H7 (cell line): ENCODE measurements around the gene CLDN22. TPM values are rescaled to one million over a fixed set of nuclear protein-coding genes. Genes with fewer than 3 reads are reported as not detected.

Experiments used
- DNase-seq: peaks from one replicate; pipeline ENCODE4 v3.0.0; 2012
- H3K27me3 ChIP-seq: 2 replicates; pipeline ENCODE4 v1.6.0; 2011; ENCODE audit warnings: mild to moderate bottlenecking, low read length; ENCODE audit not compliant: control insufficient read depth, insufficient read depth
- H3K36me3 ChIP-seq: replicated peaks from 2 replicates; pipeline ENCODE4 v1.5.1; 2011; ENCODE audit warnings: low read length; ENCODE audit not compliant: control insufficient read depth, insufficient read depth
- H3K4me3 ChIP-seq: 2 replicates; pipeline ENCODE4 v1.5.1; 2011; ENCODE audit warnings: low read depth, mild to moderate bottlenecking, control low read depth, low read length, moderate library complexity; ENCODE audit not compliant: insufficient read depth
- total RNA-seq: library from RNA; depleted of rRNA; stranded (reverse); fragments of >200 nt; shearing (Covaris generic); gene quantifications from 2 replicates; pipeline ENCODE4 v1.2.3, GENCODE V29; 2014

The CLDN22 gene
- total RNA-seq, 1 experiment from 2014 or later, result not detected

DNA sequence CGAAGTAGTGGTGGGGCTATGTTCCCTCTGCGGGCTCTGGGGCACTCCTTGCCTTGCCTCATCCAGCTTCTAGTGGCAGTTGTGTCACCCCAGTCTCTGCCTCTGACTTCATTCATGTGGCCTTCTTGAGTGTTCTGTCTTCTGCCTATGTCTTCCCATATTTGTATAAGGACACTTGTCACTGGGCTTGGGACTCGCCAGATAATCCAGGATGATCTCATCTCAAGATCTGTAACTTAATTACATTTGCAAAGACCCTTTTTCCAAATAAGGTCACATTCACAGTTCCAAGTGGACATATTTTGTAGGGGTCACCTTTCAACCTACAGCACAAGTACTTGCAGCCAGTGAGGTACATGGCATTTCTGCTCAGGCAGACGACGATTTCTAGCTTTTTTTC lies 32.5 kb upstream of the CLDN22 start:
- no peaks in the 10 kb centered on the region for H3K36me3 ChIP-seq
- DNase-seq, result no peak
- no peak overlapping the region for H3K4me3 ChIP-seq
- no peaks in the 10 kb centered on the region for H3K27me3 ChIP-seq

DNA sequence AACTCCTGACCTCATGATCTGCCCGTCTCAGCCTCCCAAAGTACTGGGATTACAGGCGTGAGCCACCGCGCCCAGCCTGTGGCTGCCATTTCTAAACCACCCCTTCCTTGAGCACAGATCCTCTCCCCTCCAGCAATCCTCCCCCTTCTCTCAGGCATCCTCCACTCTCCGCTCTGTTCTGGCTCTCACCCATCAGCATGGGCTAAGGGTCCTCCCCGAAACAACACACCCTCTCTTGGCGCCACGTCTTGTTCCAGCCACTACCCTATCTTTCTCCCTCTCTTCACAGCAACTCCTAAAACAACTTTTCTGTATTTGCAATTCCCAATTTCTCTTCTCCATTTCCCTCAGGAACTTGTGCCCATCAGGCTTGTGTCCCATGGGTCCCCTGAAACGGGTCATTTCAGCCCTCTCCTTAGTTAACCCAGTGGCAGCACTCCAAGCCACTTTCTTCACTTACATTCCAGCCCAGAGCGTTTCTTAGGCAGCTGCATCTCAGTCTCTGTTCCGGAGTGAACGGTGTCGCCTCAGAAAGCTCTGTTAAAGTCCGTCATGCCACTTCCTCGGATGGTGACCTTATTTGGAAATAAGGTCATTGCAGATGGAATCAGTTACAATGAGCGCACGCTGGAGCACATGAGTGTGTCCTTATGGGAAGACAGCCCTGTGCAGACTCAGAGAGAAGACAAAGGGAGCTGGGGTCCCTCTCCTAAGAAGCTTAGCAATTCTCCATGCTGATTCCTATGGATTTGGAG lies 30.4 kb upstream of the CLDN22 start:
- DNase-seq, result no peak
- Histone ChIP-seq H3K36me3 (no peaks in the 10 kb centered on the region), H3K27me3 (no peaks in the 10 kb centered on the region)

DNA sequence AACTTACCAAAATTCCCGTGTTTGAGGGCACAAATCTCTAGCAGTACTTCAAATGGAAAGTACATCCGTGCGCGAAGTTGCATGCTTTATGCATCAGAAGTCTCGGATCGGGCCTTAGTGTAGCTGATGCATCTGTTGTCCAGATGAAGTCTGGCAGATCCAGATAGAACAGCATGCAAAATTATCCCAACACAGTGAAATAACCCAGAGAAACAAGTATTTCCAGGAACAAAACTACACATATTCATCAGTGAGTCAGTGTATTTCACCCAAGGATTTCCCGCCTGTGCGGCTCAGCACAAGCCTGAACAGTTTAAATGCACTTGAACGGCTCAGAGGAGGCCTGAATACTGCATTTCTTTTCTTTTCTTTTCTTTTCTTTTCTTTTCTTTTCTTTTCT lies 29.6 kb upstream of the CLDN22 start:
- H3K27me3 ChIP-seq, result no peaks in the 10 kb centered on the region
- no peaks in the 10 kb centered on the region for H3K36me3 ChIP-seq
- H3K4me3 ChIP-seq, result no peak overlapping the region
- no peak for DNase-seq

More for the DNA sequence above, 30.4 kb upstream of the CLDN22 start:
- H3K4me3 ChIP-seq, result no peak overlapping the region

DNA sequence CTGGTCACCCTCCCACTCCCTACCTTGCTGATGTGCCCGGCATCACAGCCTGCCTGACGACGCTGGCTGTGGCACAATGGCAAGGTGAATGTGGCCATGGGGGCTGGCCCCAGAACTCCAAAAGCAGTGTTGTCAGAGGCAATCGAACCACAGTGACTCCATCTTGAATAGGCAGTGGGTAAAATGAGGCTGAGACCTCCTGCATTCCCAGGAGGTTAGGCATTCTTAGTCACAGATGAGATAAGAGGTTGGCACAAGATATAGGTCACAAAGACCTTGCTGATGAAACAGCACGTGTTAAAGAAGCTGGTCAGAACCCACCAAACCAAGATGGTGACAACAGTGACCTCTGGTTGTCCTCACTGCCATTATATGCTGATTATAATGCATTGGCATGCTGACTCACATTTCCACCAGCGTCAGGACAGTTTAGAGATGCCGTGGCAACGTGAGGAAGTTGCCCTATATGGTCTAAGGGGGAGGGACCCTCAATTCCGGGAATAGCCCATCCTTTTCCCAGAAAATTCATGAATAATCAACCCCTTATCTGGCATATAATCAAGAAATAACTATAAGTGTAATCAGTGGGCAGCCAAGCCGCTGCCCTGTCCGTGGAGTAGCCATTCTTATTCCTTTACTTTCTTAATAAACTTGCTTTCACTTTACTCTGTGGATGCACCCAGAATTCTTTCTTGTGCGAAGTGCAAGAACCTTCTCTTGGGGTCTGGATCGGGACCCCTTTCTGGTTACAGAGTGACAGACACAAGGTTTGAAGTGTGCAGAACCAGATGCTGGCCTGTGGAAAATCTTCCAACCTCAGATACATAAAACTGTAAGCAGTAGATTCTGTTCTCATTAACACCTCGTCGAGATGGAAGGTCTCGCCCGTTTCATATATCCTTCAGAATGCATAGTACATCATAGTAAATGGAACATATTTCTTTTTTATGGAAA lies 28.9 kb upstream of the CLDN22 start:
- no peaks in the 10 kb centered on the region for H3K27me3 ChIP-seq
- DNase-seq, result no peak
- no peak overlapping the region for H3K4me3 ChIP-seq
- no peaks in the 10 kb centered on the region for H3K36me3 ChIP-seq

DNA sequence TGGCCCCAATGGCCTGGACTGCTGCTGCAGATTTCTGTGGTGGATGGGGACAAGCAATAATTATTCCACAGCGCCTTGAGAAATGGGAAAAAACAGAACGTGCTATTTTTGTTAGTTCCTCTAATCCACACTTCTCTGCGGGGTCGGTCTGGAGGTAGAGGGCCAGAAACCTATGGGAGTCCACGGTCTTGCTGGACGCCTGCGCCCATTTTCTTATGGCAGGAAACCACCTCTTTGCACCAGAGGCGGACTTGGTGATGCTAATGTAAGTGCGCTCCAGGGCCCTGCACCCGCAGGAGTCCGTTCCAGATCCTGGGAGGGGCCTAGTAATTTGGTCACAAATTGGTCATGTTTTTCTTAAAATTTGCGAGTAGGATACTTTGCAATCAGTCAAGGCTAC lies 28.1 kb upstream of the CLDN22 start:
- H3K27me3 ChIP-seq, result no peaks in the 10 kb centered on the region
- no peaks in the 10 kb centered on the region for H3K36me3 ChIP-seq
- H3K4me3 ChIP-seq, result no peak overlapping the region
- DNase-seq, result no peak

DNA sequence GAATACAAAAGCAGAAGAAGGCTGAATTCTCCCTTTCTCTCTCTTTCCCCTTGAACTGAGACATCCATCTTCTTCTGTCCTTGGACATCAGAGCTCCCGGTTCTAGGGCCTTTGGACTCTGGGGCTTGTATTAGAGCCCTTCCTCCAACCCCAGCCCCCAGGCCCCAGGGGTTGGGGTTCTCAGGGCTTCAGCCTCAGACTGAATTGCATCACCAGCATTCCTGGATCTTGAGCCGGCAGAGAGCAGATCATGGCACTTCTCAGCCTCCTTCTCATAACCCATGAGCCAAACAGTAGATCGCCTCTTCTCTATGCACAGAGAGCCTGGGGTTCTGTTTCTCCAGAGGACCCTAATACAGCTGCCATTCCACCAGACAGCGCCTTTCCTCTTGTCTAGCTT lies 27.5 kb upstream of the CLDN22 start:
- Histone ChIP-seq H3K36me3 (no peaks in the 10 kb centered on the region), H3K4me3 (no peak overlapping the region), H3K27me3 (no peaks in the 10 kb centered on the region)
- DNase-seq, result no peak

DNA sequence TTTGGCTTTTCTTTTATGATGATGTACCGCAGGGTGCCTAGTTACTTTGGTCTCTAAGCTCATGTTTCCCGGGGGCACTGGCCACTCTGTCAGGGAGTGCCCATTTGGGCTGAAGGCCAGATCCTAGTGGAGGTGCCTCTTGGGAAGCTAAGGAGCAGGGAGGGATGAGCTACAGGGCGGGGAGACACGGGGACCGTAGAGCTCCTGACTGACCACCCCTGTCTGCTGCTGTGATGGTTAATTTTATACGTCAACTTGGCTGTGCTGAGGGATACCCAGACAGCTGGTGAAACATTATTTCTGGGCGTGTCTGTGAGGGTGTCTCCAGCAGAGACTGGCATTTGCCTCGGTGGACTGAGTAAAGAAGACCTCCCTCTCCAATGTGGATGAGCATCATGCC lies 27.1 kb upstream of the CLDN22 start:
- no peak for DNase-seq
- no peaks in the 10 kb centered on the region for H3K36me3 ChIP-seq
- no peaks in the 10 kb centered on the region for H3K27me3 ChIP-seq
- no peak overlapping the region for H3K4me3 ChIP-seq

DNA sequence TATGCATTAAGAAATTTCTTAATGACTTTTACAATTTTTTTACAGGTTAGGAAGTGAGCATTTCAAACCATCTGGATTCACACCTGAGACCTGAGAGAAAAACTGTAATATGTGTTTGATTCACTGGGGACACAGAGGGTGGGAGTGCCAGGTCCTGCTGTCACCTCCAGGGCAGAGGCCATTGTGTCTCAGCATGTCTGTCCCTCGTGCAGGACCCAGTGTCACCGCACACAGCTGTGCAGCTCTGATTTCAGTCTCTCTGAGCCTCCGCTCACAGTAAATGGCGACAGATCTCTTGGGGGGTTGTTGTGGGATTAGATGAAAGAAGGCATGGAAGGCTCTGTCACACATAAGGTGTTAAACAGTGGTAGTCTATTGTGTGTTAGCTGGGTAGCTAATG lies 25.2 kb upstream of the CLDN22 start:
- no peak for DNase-seq
- no peak overlapping the region for H3K4me3 ChIP-seq
- H3K27me3 ChIP-seq, result no peaks in the 10 kb centered on the region
- H3K36me3 ChIP-seq, result no peaks in the 10 kb centered on the region

DNA sequence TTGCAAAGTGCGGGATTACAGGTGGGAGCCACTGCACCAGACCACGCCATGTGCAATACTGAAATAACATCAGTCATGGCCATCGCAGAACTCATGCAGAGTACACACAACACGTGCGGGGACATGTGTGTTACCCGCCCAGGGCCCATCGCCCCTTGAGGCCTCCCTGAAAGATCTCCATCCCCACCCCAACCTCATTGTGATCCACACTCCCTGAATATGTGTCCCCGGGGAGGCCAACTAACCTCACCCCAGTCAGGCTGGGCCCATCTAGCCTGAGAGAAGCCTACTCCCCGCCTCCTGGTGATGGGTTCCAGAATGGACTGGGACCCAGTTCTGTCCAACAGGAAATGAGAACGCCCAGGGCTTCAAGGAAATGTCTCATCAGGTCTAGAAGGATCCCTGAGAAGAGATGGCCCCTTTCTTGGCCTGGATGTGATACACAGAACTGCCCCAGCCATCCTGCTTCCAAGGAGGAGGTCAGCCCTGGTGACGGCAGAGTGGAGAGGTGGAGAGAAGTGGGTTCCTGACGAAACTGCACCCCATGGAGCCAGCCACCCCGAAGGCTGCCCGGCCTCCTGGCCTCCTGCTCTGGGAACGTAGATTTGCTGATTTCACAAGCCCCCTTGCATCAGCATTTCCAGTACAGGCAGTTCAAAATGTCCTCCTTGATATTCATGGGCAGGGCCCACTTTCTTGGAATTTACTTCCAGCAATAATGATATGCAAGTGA lies 24.6 kb upstream of the CLDN22 start:
- Histone ChIP-seq H3K27me3 (no peaks in the 10 kb centered on the region), H3K4me3 (no peak overlapping the region), H3K36me3 (no peaks in the 10 kb centered on the region)
- DNase-seq, result no peak

DNA sequence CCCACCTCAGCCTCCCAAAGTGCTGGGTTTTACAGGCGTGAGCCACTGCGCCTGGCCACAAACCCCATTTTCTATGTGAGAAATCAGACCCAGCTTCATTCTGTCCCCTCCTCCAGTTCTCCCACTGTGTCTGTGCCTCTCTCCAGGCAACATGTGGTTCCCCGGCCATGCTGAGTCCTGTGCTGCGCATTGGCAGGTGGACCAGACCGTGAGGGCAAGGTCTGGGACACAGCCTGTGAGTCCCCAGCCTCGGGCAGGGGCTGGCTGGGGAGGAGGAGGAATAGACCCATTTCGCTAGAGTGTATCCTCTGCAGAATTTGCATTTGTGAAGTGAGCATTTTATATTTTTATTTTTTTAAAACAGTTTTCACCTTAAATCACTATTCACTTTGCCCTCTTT lies 23.7 kb upstream of the CLDN22 start:
- H3K4me3 ChIP-seq, result no peak overlapping the region
- H3K27me3 ChIP-seq, result no peaks in the 10 kb centered on the region
- no peaks in the 10 kb centered on the region for H3K36me3 ChIP-seq
- DNase-seq, result no peak

DNA sequence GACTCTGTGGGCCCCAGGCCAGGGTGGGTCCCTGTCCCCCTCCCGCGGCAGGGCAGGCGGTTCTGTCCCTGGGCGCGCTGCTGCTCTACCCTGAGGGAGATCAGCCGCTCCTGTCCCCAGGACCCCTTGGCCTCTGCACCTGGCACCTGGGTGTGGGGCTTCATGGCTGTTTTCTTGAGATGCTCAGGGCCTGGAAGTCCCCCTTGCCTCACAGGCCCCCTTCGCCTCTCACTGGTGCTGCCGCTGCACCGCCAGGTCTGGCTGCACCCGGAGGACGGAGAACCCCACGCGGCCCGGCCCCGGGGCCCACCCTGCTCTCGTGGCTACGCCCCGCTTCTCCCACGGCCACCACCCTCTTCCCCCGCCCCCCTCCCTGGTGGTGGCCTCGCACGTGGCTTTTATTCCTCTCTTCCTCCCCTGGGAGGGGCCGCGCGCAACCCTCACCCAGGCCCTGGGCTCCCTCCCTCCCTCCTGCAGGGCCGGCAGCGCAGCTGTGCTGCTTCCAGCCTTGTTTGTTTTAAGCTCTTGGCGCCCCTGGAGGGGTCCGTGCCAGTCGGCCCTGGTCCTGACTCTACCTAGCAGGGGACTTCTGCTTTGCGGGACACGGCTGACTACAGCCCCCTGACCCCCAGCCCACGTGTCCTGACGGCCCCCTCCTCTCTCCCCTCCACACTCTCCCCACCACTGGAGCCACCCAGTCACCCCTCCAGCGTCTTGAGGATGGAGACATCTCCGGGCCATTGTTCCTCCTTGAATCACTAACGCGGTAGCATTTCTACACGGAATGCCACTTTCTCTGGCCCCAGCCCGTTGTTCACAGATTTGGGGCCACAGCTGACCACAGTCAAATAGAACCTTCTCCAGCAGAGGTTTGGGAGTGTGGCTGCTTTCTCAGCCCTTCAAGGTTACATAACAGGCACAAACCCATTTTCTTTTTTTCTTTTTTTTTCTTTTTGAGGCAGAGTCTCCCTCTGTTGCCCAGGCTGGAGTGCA lies 22.8 kb upstream of the CLDN22 start:
- Histone ChIP-seq H3K4me3 (no peak overlapping the region), H3K27me3 (no peaks in the 10 kb centered on the region), H3K36me3 (no peaks in the 10 kb centered on the region)
- DNase-seq, result peak; percentile 69

DNA sequence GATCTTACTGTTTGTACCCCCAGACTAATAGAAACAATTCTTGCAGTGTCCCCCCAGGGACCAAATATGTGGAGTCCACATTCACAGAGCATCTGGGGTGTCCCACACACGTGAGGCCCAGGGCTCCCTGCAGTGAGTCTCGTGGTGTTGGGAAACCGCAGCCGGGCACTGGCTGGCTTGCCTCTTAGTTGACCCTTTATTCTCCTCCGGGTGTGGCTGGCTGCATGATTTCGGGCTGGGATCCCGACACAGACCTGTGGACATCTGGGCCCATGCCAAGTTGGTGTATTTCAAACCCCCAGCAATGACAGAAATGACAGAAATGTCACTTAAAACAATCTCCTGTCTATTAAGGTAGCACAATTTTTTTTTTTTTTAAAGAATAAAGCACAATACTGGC lies 17.8 kb upstream of the CLDN22 start:
- Histone ChIP-seq H3K36me3 (no peaks in the 10 kb centered on the region), H3K27me3 (no peaks in the 10 kb centered on the region), H3K4me3 (no peak overlapping the region)
- no peak for DNase-seq

DNA sequence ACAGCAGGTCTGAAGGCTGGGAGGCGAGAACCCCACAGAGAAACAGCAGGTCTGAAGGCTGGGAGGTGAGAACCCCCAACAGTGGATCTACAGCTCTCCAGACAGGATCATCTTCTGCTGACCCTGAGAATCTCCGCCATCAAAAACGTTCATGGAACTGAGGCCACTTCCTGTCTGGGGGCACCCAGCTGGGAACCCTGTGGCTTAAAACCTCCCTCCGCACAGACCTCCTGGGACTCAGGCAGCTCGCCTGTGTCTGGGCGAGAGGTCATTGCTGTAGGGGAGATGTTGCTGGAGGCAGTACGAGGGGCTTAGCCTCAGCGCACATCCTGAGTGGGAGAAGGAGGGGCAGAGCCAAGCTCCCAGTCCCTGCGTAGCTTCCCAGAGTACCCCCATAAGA lies 17.3 kb upstream of the CLDN22 start:
- no peak overlapping the region for H3K4me3 ChIP-seq
- no peaks in the 10 kb centered on the region for H3K36me3 ChIP-seq
- no peaks in the 10 kb centered on the region for H3K27me3 ChIP-seq
- DNase-seq, result no peak
